HG02678 (cell line): Measurements from ENCODE around the gene KIAA0586.
"Not testable (repeated sequence)": the region's sequence is repeated elsewhere in the genome, so short reads cannot be mapped to it uniquely, and the experiment has no call there.

Source experiments
- ATAC-seq: cut with Tn5 transposase; IDR thresholded peaks from one replicate; pipeline ENCODE4 v1.9.1; 2021; ENCODE audit warnings: mild to moderate bottlenecking, moderate library complexity; ENCODE audit not compliant: unreplicated experiment

KIAA0586 gene

GRCh38 chr14:58588321-58588720 is 160.8 kb downstream of the KIAA0586 start:
- not testable (repeated sequence) for ATAC-seq

GRCh38 chr14:58593977-58594376 is 166.5 kb downstream of the KIAA0586 start:
- ATAC-seq: no peak

GRCh38 chr14:58597041-58597440 is 169.5 kb downstream of the KIAA0586 start:
- ATAC-seq: no peak

- ATAC-seq: no peak
Measured at GRCh38 chr14:58598028-58598803, 170.7 kb downstream of the KIAA0586 start.

GRCh38 chr14:58598804-58599525 is 171.4 kb downstream of the KIAA0586 start:
- no peak for ATAC-seq

GRCh38 chr14:58599707-58600106 is 172.2 kb downstream of the KIAA0586 start:
- no peak for ATAC-seq
